H9 (cell line): ENCODE data around the gene PROM1. TPM values are rescaled to one million over a fixed set of nuclear protein-coding genes. Genes with fewer than 3 reads are reported as not detected.

Source experiments
- DNase-seq: peaks from one replicate; pipeline ENCODE4 v3.0.0-alpha.2; 2017
- H2AFZ ChIP-seq: one replicate; pipeline ENCODE4 v1.6.1; 2013; ENCODE audit warnings: mild to moderate bottlenecking, low read length, control low read depth, moderate library complexity
- H2AK5ac ChIP-seq: 2 replicates; pipeline ENCODE4 v1.6.1; 2013; ENCODE audit warnings: low read length, control low read depth, mixed read lengths; ENCODE audit not compliant: insufficient read length
- H2BK120ac ChIP-seq: one replicate; pipeline ENCODE4 v1.6.1; 2013; ENCODE audit warnings: low read depth, mild to moderate bottlenecking, low read length, control low read depth, inconsistent platforms; ENCODE audit not compliant: poor library complexity, severe bottlenecking
- H2BK12ac ChIP-seq: 2 replicates; pipeline ENCODE4 v1.6.1; 2013; ENCODE audit warnings: low read length, control low read depth, mixed read lengths, low read depth; ENCODE audit not compliant: insufficient read length
- H2BK15ac ChIP-seq: 2 replicates; pipeline ENCODE4 v1.6.1; 2013; ENCODE audit warnings: low read depth, low read length, control low read depth
- H2BK20ac ChIP-seq: one replicate; pipeline ENCODE4 v1.6.1; 2013; ENCODE audit warnings: low read depth, mild to moderate bottlenecking, low read length, control low read depth, inconsistent platforms; ENCODE audit not compliant: poor library complexity, severe bottlenecking
- H2BK5ac ChIP-seq: 2 replicates; pipeline ENCODE4 v1.6.1; 2013; ENCODE audit warnings: low read length, control low read depth, mixed read lengths; ENCODE audit not compliant: insufficient read length
- H3K14ac ChIP-seq: 2 replicates; pipeline ENCODE4 v1.6.1; 2013; ENCODE audit warnings: low read length, control low read depth; ENCODE audit not compliant: insufficient read depth
- H3K18ac ChIP-seq: 2 replicates; pipeline ENCODE4 v1.6.1; 2013; ENCODE audit warnings: low read depth, mild to moderate bottlenecking, mixed read lengths, low read length, control low read depth; ENCODE audit not compliant: insufficient read length
- H3K23ac ChIP-seq: 2 replicates; pipeline ENCODE4 v1.6.1; 2013; ENCODE audit warnings: low read length, control low read depth, mixed read lengths, low read depth; ENCODE audit not compliant: insufficient read length
- H3K23me2 ChIP-seq: 2 replicates; pipeline ENCODE4 v1.6.1; 2013; ENCODE audit warnings: low read depth, mild to moderate bottlenecking, mixed read lengths, low read length, control low read depth; ENCODE audit not compliant: insufficient read length, poor library complexity, severe bottlenecking
- H3K27ac ChIP-seq: 2 replicates; pipeline ENCODE4 v1.5.1; 2013; ENCODE audit warnings: low read length, control low read depth, mixed read lengths, low read depth; ENCODE audit not compliant: insufficient read length
- H3K27me3 ChIP-seq: 2 replicates; pipeline ENCODE4 v1.6.1; 2013; ENCODE audit warnings: low read length, control low read depth, inconsistent platforms; ENCODE audit not compliant: insufficient read depth
- H3K4ac ChIP-seq: 2 replicates; pipeline ENCODE4 v1.6.1; 2013; ENCODE audit warnings: low read depth, mild to moderate bottlenecking, control low read depth, inconsistent platforms, low read length, moderate library complexity
- H3K4me1 ChIP-seq: 2 replicates; pipeline ENCODE4 v1.6.1; 2013; ENCODE audit warnings: low read length, control low read depth, inconsistent platforms; ENCODE audit not compliant: insufficient read depth
- H3K4me2 ChIP-seq: 2 replicates; pipeline ENCODE4 v1.6.1; 2013; ENCODE audit warnings: low read length, control low read depth, mixed read lengths; ENCODE audit not compliant: insufficient read length, insufficient read depth
- H3K56ac ChIP-seq: 2 replicates; pipeline ENCODE4 v1.6.1; 2013; ENCODE audit warnings: low read depth, mild to moderate bottlenecking, mixed read lengths, low read length, control low read depth; ENCODE audit not compliant: insufficient read length
- H3K79me1 ChIP-seq: 2 replicates; pipeline ENCODE4 v1.6.1; 2013; ENCODE audit warnings: low read depth, mild to moderate bottlenecking, moderate library complexity, low read length, control low read depth, inconsistent platforms; ENCODE audit not compliant: insufficient read depth, poor library complexity, severe bottlenecking
- H3K79me2 ChIP-seq: 2 replicates; pipeline ENCODE4 v1.6.1; 2013; ENCODE audit warnings: low read length, control low read depth, inconsistent platforms; ENCODE audit not compliant: insufficient read depth
- H3K9ac ChIP-seq: 2 replicates; pipeline ENCODE4 v1.6.1; 2013; ENCODE audit warnings: low read length, control low read depth, mixed read lengths; ENCODE audit not compliant: insufficient read length; ENCODE audit errors: extremely low read depth
- H3K9me3 ChIP-seq: one replicate; pipeline ENCODE4 v1.6.1; 2013; ENCODE audit warnings: low read depth, low read length, inconsistent platforms; ENCODE audit not compliant: control insufficient read depth
- H3T11ph ChIP-seq: one replicate; pipeline ENCODE4 v1.6.1; 2013; ENCODE audit warnings: mild to moderate bottlenecking, low read length, control low read depth, inconsistent platforms
- H4K20me1 ChIP-seq: one replicate; pipeline ENCODE4 v1.6.1; 2013; ENCODE audit not compliant: control insufficient read depth, insufficient read length, insufficient read depth
- H4K5ac ChIP-seq: 2 replicates; pipeline ENCODE4 v1.6.1; 2013; ENCODE audit warnings: low read depth, mild to moderate bottlenecking, mixed read lengths, low read length, control low read depth; ENCODE audit not compliant: insufficient read length
- H4K8ac ChIP-seq: replicated peaks from 2 replicates; pipeline ENCODE4 v1.6.1; 2013; ENCODE audit warnings: low read length, control low read depth, mixed read lengths, low read depth; ENCODE audit not compliant: insufficient read length
- H4K91ac ChIP-seq: 2 replicates; pipeline ENCODE4 v1.6.1; 2013; ENCODE audit warnings: low read depth, mild to moderate bottlenecking, moderate library complexity, mixed read lengths, low read length, control low read depth; ENCODE audit not compliant: insufficient read length
- H3K27ac Mint-ChIP-seq, 3 experiments: 2 replicates in 2 of 3; 3 replicates in 1 of 3; pipeline ENCODE4 v1.8.0; 2020 to 2021; ENCODE audit warnings: mixed read lengths in 3 of 3, mild to moderate bottlenecking in 1 of 3, moderate library complexity in 1 of 3
- H3K27me3 Mint-ChIP-seq: 2 replicates; pipeline ENCODE4 v1.8.0; 2021; ENCODE audit warnings: low read depth, mild to moderate bottlenecking, moderate library complexity, mixed read lengths
- H3K36me3 Mint-ChIP-seq, 3 experiments: 2 replicates in 2 of 3; 3 replicates in 1 of 3; pipeline ENCODE4 v1.8.0; 2020 to 2021; ENCODE audit warnings: low read depth in 3 of 3, mixed read lengths in 3 of 3; ENCODE audit not compliant: insufficient read depth in 1 of 3
- H3K4me1 Mint-ChIP-seq, 2 experiments: 2 replicates each; pipeline ENCODE4 v1.8.0; 2020; ENCODE audit warnings: mixed read lengths in 2 of 2
- H3K4me3 Mint-ChIP-seq, 2 experiments: 2 replicates in 1 of 2; 3 replicates in 1 of 2; pipeline ENCODE4 v1.8.0; 2020 to 2021; ENCODE audit warnings: mild to moderate bottlenecking in 2 of 2, mixed read lengths in 2 of 2, moderate library complexity in 1 of 2
- H3K9me3 Mint-ChIP-seq, 2 experiments: 2 replicates in 1 of 2; 3 replicates in 1 of 2; pipeline ENCODE4 v1.8.0; 2020; ENCODE audit warnings: mild to moderate bottlenecking in 2 of 2, mixed read lengths in 2 of 2, moderate library complexity in 1 of 2
- WGBS: extraction: QIAGEN DNeasy Blood & Tissue Kit; methylation state at CpG from one replicate; pipeline ENCODE4 v1.1.7; 2013; ENCODE audit warnings: missing lambda C conversion rate, low lambda C conversion rate, mixed read lengths; ENCODE audit not compliant: insufficient read length; ENCODE audit errors: extremely low coverage; 5-methylcytosine and 5-hydroxymethylcytosine counted together
- total RNA-seq: library from RNA; stranded (reverse); gene quantifications from 2 replicates; pipeline ENCODE4 v1.2.1, GENCODE V29; 2021
- TF ChIP-seq, protein P1 (sequence below): fragments of 200-600 bp; sonication (generic); conservative IDR thresholded peaks from 3 replicates; pipeline ENCODE4 v1.8.0; 2021; ENCODE audit warnings: antibody characterized with exemption, mild to moderate bottlenecking

PROM1 gene
- total RNA-seq, 1 experiment from 2014 or later = 98.3 TPM

DNA sequence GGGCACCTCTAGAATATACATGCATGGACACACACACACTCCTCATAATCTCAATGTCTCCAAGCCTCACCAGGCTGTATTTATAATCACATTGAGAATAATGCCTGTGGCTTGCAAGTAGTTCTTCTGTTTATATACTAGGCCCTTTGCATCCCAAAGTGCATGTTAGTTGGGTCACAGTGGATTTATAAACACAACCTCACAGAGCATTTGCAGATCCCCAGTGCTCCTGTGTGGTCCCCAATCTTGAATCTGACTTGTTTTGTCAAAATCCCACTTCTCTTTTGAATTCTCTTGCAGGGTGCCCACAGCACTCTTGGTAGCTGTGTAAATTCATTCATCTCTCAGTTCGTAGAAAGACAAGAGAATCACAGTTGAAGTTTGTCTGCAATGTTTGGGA, 49.6 kb upstream of the PROM1 start:
- no peak overlapping the region for H3K18ac ChIP-seq
- H3K9me3 ChIP-seq = peaks cover 8% of the 10 kb centered on the region
- no peak overlapping the region for H3K23ac ChIP-seq
- no peaks in the 10 kb centered on the region for H3K4me1 ChIP-seq
- no peaks in the 10 kb centered on the region for H3K79me1 ChIP-seq
- H2BK12ac ChIP-seq = no peak overlapping the region
- no peak overlapping the region for H3K56ac ChIP-seq
- peaks cover 9 to 14% of the 10 kb centered on the region in 2 experiments for H3K9me3 Mint-ChIP-seq
- H4K5ac ChIP-seq = no peak overlapping the region
- no peak overlapping the region for H3K14ac ChIP-seq
- no peak overlapping the region for H2BK120ac ChIP-seq
- H2AFZ ChIP-seq = no peak overlapping the region
- H4K20me1 ChIP-seq = no peaks in the 10 kb centered on the region
- H3K4me2 ChIP-seq = no peak overlapping the region
- H4K91ac ChIP-seq = no peak overlapping the region
- TF ChIP-seq, protein P1, sequence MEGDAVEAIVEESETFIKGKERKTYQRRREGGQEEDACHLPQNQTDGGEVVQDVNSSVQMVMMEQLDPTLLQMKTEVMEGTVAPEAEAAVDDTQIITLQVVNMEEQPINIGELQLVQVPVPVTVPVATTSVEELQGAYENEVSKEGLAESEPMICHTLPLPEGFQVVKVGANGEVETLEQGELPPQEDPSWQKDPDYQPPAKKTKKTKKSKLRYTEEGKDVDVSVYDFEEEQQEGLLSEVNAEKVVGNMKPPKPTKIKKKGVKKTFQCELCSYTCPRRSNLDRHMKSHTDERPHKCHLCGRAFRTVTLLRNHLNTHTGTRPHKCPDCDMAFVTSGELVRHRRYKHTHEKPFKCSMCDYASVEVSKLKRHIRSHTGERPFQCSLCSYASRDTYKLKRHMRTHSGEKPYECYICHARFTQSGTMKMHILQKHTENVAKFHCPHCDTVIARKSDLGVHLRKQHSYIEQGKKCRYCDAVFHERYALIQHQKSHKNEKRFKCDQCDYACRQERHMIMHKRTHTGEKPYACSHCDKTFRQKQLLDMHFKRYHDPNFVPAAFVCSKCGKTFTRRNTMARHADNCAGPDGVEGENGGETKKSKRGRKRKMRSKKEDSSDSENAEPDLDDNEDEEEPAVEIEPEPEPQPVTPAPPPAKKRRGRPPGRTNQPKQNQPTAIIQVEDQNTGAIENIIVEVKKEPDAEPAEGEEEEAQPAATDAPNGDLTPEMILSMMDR = no peak
- no peak overlapping the region for H4K8ac ChIP-seq
- no peaks in the 10 kb centered on the region for H3K23me2 ChIP-seq
- no peak overlapping the region for H3K9ac ChIP-seq
- no peak overlapping the region for H3K27ac Mint-ChIP-seq
- H3T11ph ChIP-seq = no peak overlapping the region
- H2BK5ac ChIP-seq = no peak overlapping the region
- H3K4me3 Mint-ChIP-seq = no peak overlapping the region
- no peaks in the 10 kb centered on the region for H3K27me3 ChIP-seq
- H3K79me2 ChIP-seq = no peaks in the 10 kb centered on the region
- no peak overlapping the region for H2AK5ac ChIP-seq
- no peak overlapping the region for H2BK20ac ChIP-seq
- H3K27me3 Mint-ChIP-seq = no peaks in the 10 kb centered on the region; the same call in 1 of the 2 replicates
- DNase-seq = no peak
- H3K4ac ChIP-seq = no peak overlapping the region
- no peak overlapping the region for H3K27ac ChIP-seq
- WGBS = no CpG with 5 or more reads among the region's 1 CpG
- H3K4me1 Mint-ChIP-seq = peaks cover 0 to 9% of the 10 kb centered on the region in 2 experiments; a peak in 2 of 4 replicates
- peaks cover 0 to 7% (median 3%) of the 10 kb centered on the region in 3 experiments; a peak in 4 of 7 replicates for H3K36me3 Mint-ChIP-seq
- H2BK15ac ChIP-seq = no peak overlapping the region
